Thymus (tissue), 11 donors: ENCODE measurements around the gene SLC24A3. TPM values are rescaled to one million over a fixed set of nuclear protein-coding genes. Genes with fewer than 3 reads are reported as not detected.

Experiments
- DNase-seq, 9 donors: peaks; one replicate each; pipeline ENCODE4 v3.0.0-alpha.2; 2013; ENCODE audit warnings: low spot score in 9 of 9, low read depth in 6 of 9, missing footprints in 1 of 9
- H3K27ac ChIP-seq, 2 donors: one replicate each; pipeline ENCODE4 v1.5.1; 2013; ENCODE audit warnings: control low read depth in 1 of 2, low read depth in 1 of 2, low read length in 1 of 2, mild to moderate bottlenecking in 1 of 2, moderate library complexity in 1 of 2
- H3K27me3 ChIP-seq, 2 donors: one replicate each; pipeline ENCODE4 v1.5.1; 2013; ENCODE audit warnings: low read length in 1 of 2; ENCODE audit not compliant: control insufficient read depth in 2 of 2, insufficient read depth in 1 of 2
- H3K36me3 ChIP-seq, 2 donors: one replicate each; pipeline ENCODE4 v1.5.1; 2013; ENCODE audit warnings: low read length in 1 of 2, mild to moderate bottlenecking in 1 of 2, moderate library complexity in 1 of 2; ENCODE audit not compliant: control insufficient read depth in 2 of 2, insufficient read depth in 2 of 2
- H3K4me1 ChIP-seq, 2 donors: one replicate each; pipeline ENCODE4 v1.5.1; 2013; ENCODE audit warnings: low read length in 2 of 2; ENCODE audit not compliant: control insufficient read depth in 2 of 2, insufficient read depth in 2 of 2
- H3K4me3 ChIP-seq, 2 donors: one replicate each; pipeline ENCODE4 v1.5.1; 2013; ENCODE audit warnings: low read length in 2 of 2, control low read depth in 1 of 2, mild to moderate bottlenecking in 1 of 2
- H3K9me3 ChIP-seq, 2 donors: one replicate each; pipeline ENCODE4 v1.5.1; 2013; ENCODE audit warnings: low read length in 1 of 2, mild to moderate bottlenecking in 1 of 2; ENCODE audit not compliant: control insufficient read depth in 2 of 2, insufficient read depth in 1 of 2
- WGBS: extraction: QIAGEN DNeasy Blood & Tissue Kit; methylation state at CpG from one replicate; pipeline ENCODE4 v1.1.7; 2013; 5-methylcytosine and 5-hydroxymethylcytosine counted together
- polyA plus RNA-seq: library from polyadenylated mRNA; stranded (reverse); fragments of 200-250 nt; gene quantifications from one replicate; pipeline ENCODE4 v1.2.3, GENCODE V29; 2013
- total RNA-seq: library from RNA; stranded (reverse); fragments of 120-200 nt; gene quantifications from one replicate; pipeline ENCODE4 v1.2.4, GENCODE V29; 2013
- donor health status: healthy.

Gene SLC24A3
- total and polyA plus RNA-seq, 2 donors, result 0.99 to 2.1 TPM

DNA sequence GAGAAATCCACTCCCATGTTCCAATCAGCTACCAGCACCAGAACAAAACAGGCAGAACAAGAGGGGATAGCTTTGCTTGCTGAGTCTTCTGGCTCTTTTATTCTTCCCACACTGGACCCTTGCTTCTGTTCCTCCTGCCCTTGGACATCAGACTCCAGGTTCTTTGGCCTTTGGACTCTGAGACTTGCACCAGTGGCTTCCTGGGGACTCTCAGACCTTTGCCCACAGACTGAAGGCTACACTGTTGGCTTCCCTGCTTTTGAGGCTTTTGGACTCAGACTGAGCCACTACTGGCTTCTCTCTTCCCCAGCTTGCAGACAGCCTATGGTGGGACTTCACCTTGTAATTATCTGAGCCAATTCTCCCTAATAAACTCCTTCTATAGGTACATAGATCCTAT lies 403.2 kb downstream of the SLC24A3 start:
- no peaks in the 10 kb centered on the region for H3K27me3 ChIP-seq
- H3K36me3 ChIP-seq, result no peaks in the 10 kb centered on the region
- H3K27ac ChIP-seq, result no peak overlapping the region
- H3K4me3 ChIP-seq, result no peak overlapping the region
- no peak for DNase-seq
- no peaks in the 10 kb centered on the region for H3K9me3 ChIP-seq
- H3K4me1 ChIP-seq, result no peaks in the 10 kb centered on the region

- Histone ChIP-seq H3K27ac (no peak overlapping the region), H3K4me1 (no peaks in the 10 kb centered on the region), H3K36me3 (no peaks in the 10 kb centered on the region), H3K4me3 (no peak overlapping the region), H3K9me3 (no peaks in the 10 kb centered on the region), H3K27me3 (no peaks in the 10 kb centered on the region)
- no peak for DNase-seq
- 94% methylated on average over 2 of the region's 2 CpGs for WGBS
These were observed 403.6 kb downstream of the SLC24A3 start for GRCh38 chr20:19616081-19616480.

DNA sequence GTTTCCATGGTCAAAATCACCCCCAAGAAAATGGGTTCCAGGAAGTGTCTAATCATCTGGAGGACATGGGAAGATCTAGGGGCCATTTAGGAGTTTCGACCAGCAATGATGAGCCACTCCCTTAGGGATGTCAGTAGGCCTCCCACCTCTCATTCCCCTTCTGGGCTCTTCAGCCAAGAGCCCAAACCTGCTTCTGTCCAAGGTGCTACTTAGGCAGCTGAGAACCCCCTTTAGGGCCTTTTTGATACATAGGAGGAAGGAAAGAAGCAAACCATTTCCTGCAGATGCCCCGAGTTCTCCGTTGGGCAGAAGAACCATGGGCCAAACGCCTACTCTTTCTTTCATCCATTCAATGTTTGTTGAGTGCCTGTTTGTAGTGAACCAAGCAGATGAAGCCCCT lies 404.2 kb downstream of the SLC24A3 start:
- Histone ChIP-seq H3K27me3 (no peaks in the 10 kb centered on the region), H3K36me3 (no peaks in the 10 kb centered on the region), H3K9me3 (no peaks in the 10 kb centered on the region), H3K4me1 (no peaks in the 10 kb centered on the region), H3K4me3 (no peak overlapping the region), H3K27ac (no peak overlapping the region)
- 43% methylated on average over 4 of the region's 4 CpGs for WGBS
- no peak for DNase-seq

- Histone ChIP-seq H3K9me3 (no peaks in the 10 kb centered on the region), H3K4me3 (no peak overlapping the region), H3K27ac (no peak overlapping the region), H3K4me1 (no peaks in the 10 kb centered on the region), H3K36me3 (no peaks in the 10 kb centered on the region), H3K27me3 (no peaks in the 10 kb centered on the region)
- WGBS, result 96% methylated on average over 5 of the region's 5 CpGs
- DNase-seq, result no peak
These were observed 404.8 kb downstream of the SLC24A3 start for GRCh38 chr20:19617256-19617655.

GRCh38 chr20:19618711-19619110 lies 406.3 kb downstream of the SLC24A3 start:
- Histone ChIP-seq H3K9me3 (no peaks in the 10 kb centered on the region), H3K27me3 (no peaks in the 10 kb centered on the region), H3K4me3 (no peak overlapping the region), H3K27ac (no peak overlapping the region), H3K36me3 (no peaks in the 10 kb centered on the region), H3K4me1 (no peaks in the 10 kb centered on the region)
- WGBS, result 68% methylated on average over 5 of the region's 5 CpGs
- DNase-seq, result no peak

DNA sequence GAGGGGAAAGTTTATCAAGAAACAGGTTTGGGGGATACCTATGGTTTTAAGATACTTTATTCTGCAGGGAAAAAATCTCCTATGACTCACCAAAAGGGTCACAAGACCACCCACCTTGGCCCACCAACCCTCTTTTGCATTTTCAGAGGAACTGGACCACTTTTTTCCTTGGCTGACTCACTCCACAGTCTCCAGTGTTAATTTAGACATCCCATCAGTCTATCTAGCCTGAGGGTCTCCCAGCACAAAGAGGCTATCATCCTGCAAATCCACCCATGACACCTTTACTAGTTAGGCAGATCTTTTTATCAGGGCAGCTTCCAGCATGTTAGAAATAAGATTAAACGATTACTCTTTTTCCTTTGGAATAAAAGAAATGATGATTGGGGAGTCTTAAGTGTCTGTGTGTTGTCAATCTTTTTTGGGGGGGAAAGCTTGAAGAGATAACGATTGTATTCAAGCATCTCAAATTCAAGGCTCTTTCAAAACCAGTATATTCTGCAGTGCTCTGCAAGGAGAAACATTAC lies 407.5 kb downstream of the SLC24A3 start:
- H3K27ac ChIP-seq, result no peak overlapping the region
- H3K9me3 ChIP-seq, result no peaks in the 10 kb centered on the region
- no peaks in the 10 kb centered on the region for H3K27me3 ChIP-seq
- H3K4me3 ChIP-seq, result no peak overlapping the region
- H3K4me1 ChIP-seq, result no peaks in the 10 kb centered on the region
- H3K36me3 ChIP-seq, result no peaks in the 10 kb centered on the region
- 72% methylated on average over 2 of the region's 2 CpGs for WGBS
- no peak for DNase-seq

- Histone ChIP-seq H3K27me3 (no peaks in the 10 kb centered on the region), H3K36me3 (no peaks in the 10 kb centered on the region), H3K4me3 (no peak overlapping the region), H3K27ac (no peak overlapping the region), H3K4me1 (no peaks in the 10 kb centered on the region), H3K9me3 (no peaks in the 10 kb centered on the region)
- DNase-seq, result peak in 1 of 9 donors; percentile 5
- WGBS, result 83% methylated on average over 2 of the region's 2 CpGs
These were observed 408.0 kb downstream of the SLC24A3 start for GRCh38 chr20:19620446-19620845.

- 93% methylated on average over 1 of the region's 1 CpG for WGBS
- no peak for DNase-seq
- Histone ChIP-seq H3K9me3 (no peaks in the 10 kb centered on the region), H3K4me1 (no peaks in the 10 kb centered on the region), H3K27ac (no peak overlapping the region), H3K4me3 (no peak overlapping the region), H3K36me3 (no peaks in the 10 kb centered on the region), H3K27me3 (no peaks in the 10 kb centered on the region)
These were observed 408.6 kb downstream of the SLC24A3 start for GRCh38 chr20:19621072-19621471.

- no peak overlapping the region for H3K27ac ChIP-seq
- 93% methylated on average over 3 of the region's 3 CpGs for WGBS
- no peaks in the 10 kb centered on the region for H3K9me3 ChIP-seq
- H3K4me1 ChIP-seq, result no peaks in the 10 kb centered on the region
- H3K27me3 ChIP-seq, result no peaks in the 10 kb centered on the region
- H3K36me3 ChIP-seq, result no peaks in the 10 kb centered on the region
- H3K4me3 ChIP-seq, result no peak overlapping the region
- no peak for DNase-seq
These were observed 412.0 kb downstream of the SLC24A3 start for GRCh38 chr20:19624221-19624965.
